GM18511 (cell line): ENCODE results near the gene VRK1.

Experiments
- ATAC-seq: cut with Tn5 transposase; IDR thresholded peaks from one replicate; pipeline ENCODE4 v1.9.1; 2021; ENCODE audit warnings: mild to moderate bottlenecking, moderate library complexity; ENCODE audit not compliant: unreplicated experiment

The VRK1 gene

GRCh38 chr14:96821501-96821900, 24.3 kb downstream of the VRK1 start:
- no peak for ATAC-seq

GRCh38 chr14:96823652-96824051, 26.5 kb downstream of the VRK1 start:
- ATAC-seq: no peak

GRCh38 chr14:96824283-96824682, 27.1 kb downstream of the VRK1 start:
- ATAC-seq: no peak

- no peak for ATAC-seq
Observed at GRCh38 chr14:96826818-96827217, 29.6 kb downstream of the VRK1 start.

GRCh38 chr14:96827290-96827689, 30.1 kb downstream of the VRK1 start:
- no peak for ATAC-seq

GRCh38 chr14:96829791-96830190, 32.6 kb downstream of the VRK1 start:
- ATAC-seq: no peak

GRCh38 chr14:96830946-96831345, 33.8 kb downstream of the VRK1 start:
- no peak for ATAC-seq

GRCh38 chr14:96832351-96832750, 35.2 kb downstream of the VRK1 start:
- no peak for ATAC-seq

GRCh38 chr14:96838449-96838848, 41.3 kb downstream of the VRK1 start:
- ATAC-seq: no peak

- no peak for ATAC-seq
Observed at GRCh38 chr14:96839251-96839650, 42.1 kb downstream of the VRK1 start.

GRCh38 chr14:96843137-96843536, 46.0 kb downstream of the VRK1 start:
- no peak for ATAC-seq

GRCh38 chr14:96844857-96845570, 47.8 kb downstream of the VRK1 start:
- ATAC-seq: no peak

- no peak for ATAC-seq
Observed at GRCh38 chr14:96847451-96847850, 50.3 kb downstream of the VRK1 start.

GRCh38 chr14:96848011-96848410, 50.8 kb downstream of the VRK1 start:
- no peak for ATAC-seq

- no peak for ATAC-seq
Observed at GRCh38 chr14:96849733-96850132, 52.6 kb downstream of the VRK1 start.

GRCh38 chr14:96851694-96852381, 54.7 kb downstream of the VRK1 start:
- no peak for ATAC-seq

GRCh38 chr14:96852823-96853422, 55.7 kb downstream of the VRK1 start:
- no peak for ATAC-seq

GRCh38 chr14:96858643-96859042, 61.5 kb downstream of the VRK1 start:
- no peak for ATAC-seq

GRCh38 chr14:96861568-96862310, 64.6 kb downstream of the VRK1 start:
- ATAC-seq: no peak

GRCh38 chr14:96863327-96863985, 66.3 kb downstream of the VRK1 start:
- no peak for ATAC-seq

GRCh38 chr14:96863986-96864330, 66.8 kb downstream of the VRK1 start:
- no peak for ATAC-seq
